Activated CD4-positive, CD25-positive, alpha-beta regulatory T cell treated with anti-CD3 and anti-CD28 coated beads, Interleukin-2, amount 50 U/mL, for 16 hours (primary cell): ENCODE measurements around the gene MFSD12.
"Not testable (repeated sequence)": the region's sequence is repeated elsewhere in the genome, so short reads cannot be mapped to it uniquely, and the experiment has no call there.

ENCODE experiments used
- DNase-seq: peaks from one replicate; pipeline ENCODE4 v3.0.0-alpha.2; 2020; ENCODE audit warnings: low read depth, low spot score

MFSD12 gene

GRCh38 chr19:3584036-3584802, 26.8 kb upstream of the MFSD12 start:
- DNase-seq, result not testable (repeated sequence)

GRCh38 chr19:3581792-3582191, 24.4 kb upstream of the MFSD12 start:
- not testable (repeated sequence) for DNase-seq

GRCh38 chr19:3580156-3580934, 23.0 kb upstream of the MFSD12 start:
- no peak for DNase-seq

GRCh38 chr19:3578390-3578789, 21.0 kb upstream of the MFSD12 start:
- no peak for DNase-seq

- no peak for DNase-seq
These were observed 20.4 kb upstream of the MFSD12 start for GRCh38 chr19:3577723-3578344.

GRCh38 chr19:3576696-3577443, 19.5 kb upstream of the MFSD12 start:
- no peak for DNase-seq

GRCh38 chr19:3575949-3576673, 18.7 kb upstream of the MFSD12 start:
- DNase-seq, result no peak

GRCh38 chr19:3575260-3575741, 17.9 kb upstream of the MFSD12 start:
- no peak for DNase-seq

- DNase-seq, result peak; percentile 59
These were observed 16.7 kb upstream of the MFSD12 start for GRCh38 chr19:3573858-3574637.

GRCh38 chr19:3573162-3573857, 15.9 kb upstream of the MFSD12 start:
- no peak for DNase-seq

GRCh38 chr19:3572855-3573161, 15.4 kb upstream of the MFSD12 start, which contains the start of gene HMG20B:
HMG20B (plus strand) TSS chr19:3572944; CDS start chr19:3573310, 366 bp downstream.
- no peak for DNase-seq

GRCh38 chr19:3572132-3572854, 14.9 kb upstream of the MFSD12 start:
- DNase-seq, result peak; percentile 99

- DNase-seq, result no peak
These were observed 13.2 kb upstream of the MFSD12 start for GRCh38 chr19:3570606-3571011.

GRCh38 chr19:3570042-3570441, 12.7 kb upstream of the MFSD12 start:
- not testable (repeated sequence) for DNase-seq

- no peak for DNase-seq
These were observed 7.8 kb upstream of the MFSD12 start for GRCh38 chr19:3565139-3565538.

GRCh38 chr19:3563709-3564524, 6.5 kb upstream of the MFSD12 start:
- DNase-seq, result no peak

GRCh38 chr19:3556978-3557460, 367 bp downstream of the MFSD12 start:
- DNase-seq, result peak; percentile 30
